Adrenal gland (tissue), 5 donors: ENCODE results near the gene DGCR6L.

Experiments used
- POLR2A ChIP-seq, 2 donors: fragments of 450-650 bp; IDR thresholded peaks; one replicate each; pipeline ENCODE4 v1.6.1; 2017; ENCODE audit warnings: antibody characterized with exemption in 2 of 2, mild to moderate bottlenecking in 2 of 2, moderate library complexity in 1 of 2
- TF ChIP-seq, protein P1 (sequence below), 6 experiments: fragments of 450-650 bp in 4 of 6; fragments of 200-600 bp in 2 of 6; sonication (generic) in 1 of 6; IDR thresholded peaks; 1 replicate in 5 of 6; 2 replicates in 1 of 6; pipeline versions ENCODE4 v1.5.1 to v1.8.0; 2016 to 2021; ENCODE audit warnings: antibody characterized with exemption in 6 of 6, mild to moderate bottlenecking in 2 of 6, moderate library complexity in 1 of 6
- donor health status: DM: no; HTN: no; CAD: no.

DNA sequence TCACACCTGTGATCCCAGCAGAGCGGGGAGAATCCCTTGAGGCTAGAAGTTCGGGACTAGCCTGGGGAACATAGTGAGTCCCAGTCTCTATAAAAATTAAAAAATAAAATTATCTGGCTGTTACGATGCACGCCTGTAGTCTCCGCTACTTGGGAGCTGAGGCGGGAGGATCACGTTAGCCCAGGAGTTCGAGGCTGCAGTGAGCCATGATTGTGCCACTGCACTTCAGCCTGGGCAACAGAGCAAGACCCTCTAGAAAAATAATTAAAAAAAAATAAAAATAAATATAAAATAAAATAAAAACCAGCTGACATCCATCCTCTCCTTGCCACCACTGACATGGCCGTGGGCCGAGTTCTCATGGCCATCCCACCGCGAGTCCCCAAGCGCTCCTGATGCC is 44.0 kb downstream of the DGCR6L start:
- TF ChIP-seq, protein P1, sequence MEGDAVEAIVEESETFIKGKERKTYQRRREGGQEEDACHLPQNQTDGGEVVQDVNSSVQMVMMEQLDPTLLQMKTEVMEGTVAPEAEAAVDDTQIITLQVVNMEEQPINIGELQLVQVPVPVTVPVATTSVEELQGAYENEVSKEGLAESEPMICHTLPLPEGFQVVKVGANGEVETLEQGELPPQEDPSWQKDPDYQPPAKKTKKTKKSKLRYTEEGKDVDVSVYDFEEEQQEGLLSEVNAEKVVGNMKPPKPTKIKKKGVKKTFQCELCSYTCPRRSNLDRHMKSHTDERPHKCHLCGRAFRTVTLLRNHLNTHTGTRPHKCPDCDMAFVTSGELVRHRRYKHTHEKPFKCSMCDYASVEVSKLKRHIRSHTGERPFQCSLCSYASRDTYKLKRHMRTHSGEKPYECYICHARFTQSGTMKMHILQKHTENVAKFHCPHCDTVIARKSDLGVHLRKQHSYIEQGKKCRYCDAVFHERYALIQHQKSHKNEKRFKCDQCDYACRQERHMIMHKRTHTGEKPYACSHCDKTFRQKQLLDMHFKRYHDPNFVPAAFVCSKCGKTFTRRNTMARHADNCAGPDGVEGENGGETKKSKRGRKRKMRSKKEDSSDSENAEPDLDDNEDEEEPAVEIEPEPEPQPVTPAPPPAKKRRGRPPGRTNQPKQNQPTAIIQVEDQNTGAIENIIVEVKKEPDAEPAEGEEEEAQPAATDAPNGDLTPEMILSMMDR (IDR thresholded peaks at IDR 0.05), result no peak
- TF ChIP-seq POLR2A (IDR thresholded peaks at IDR 0.05), result no peak
